ENCODE data around the gene PRELID3B. TPM values are rescaled to one million over a fixed set of nuclear protein-coding genes. Genes with fewer than 3 reads are reported as not detected.

PRELID3B gene
- total and polyA plus RNA-seq, 2 of the 8 experiments (the other 6 are each of a cell fraction or from before 2014, with no cell fraction given), result 8.1 to 50.5 TPM

DNA sequence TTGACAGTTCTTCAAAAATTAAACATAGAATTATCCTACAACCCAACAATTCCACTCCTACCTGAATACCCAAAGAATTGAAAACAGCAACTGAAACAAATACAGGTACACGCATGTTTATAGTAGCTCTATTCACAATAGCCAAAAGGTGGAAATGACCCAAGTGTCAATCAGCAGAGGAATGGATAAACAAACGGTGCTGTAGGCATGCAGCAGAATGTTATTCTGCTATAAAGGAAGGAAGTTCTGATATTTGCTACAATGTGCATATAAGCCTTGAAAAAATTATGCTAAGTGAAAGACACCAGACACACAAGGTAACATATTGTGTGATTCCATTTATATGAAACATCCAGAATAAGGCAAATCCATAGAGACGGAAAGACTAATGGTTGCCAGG, 38.5 kb upstream of the PRELID3B start:
- 0 out of 2 replicates have a peak, but pooled peaks cover 2% of the 10 kb centered on the region for H3K23me2 ChIP-seq (ENCODE audit: low read depth, low read length)
- no peak overlapping the region for H4K8ac ChIP-seq (ENCODE audit: extremely low read depth, insufficient read depth, low read length)
- no peak overlapping the region for H4K5ac ChIP-seq (ENCODE audit: insufficient read length, low read depth, low read length)
- no peaks in the 10 kb centered on the region for H3K79me2 ChIP-seq (ENCODE audit: control insufficient read depth in 1 of 2, insufficient read depth in 2 of 2, low read length in 2 of 2)
- no peak overlapping the region for H2BK12ac ChIP-seq (ENCODE audit: low read depth, low read length)
- FAIRE-seq, result no peak
- H2BK20ac ChIP-seq (ENCODE audit: low read length), result no peak overlapping the region
- no peaks in the 10 kb centered on the region for H3K9me3 ChIP-seq (ENCODE audit: insufficient read depth in 2 of 2, low read depth in 1 of 2, low read length in 1 of 2)
- H3K18ac ChIP-seq (ENCODE audit: extremely low read depth, low read length), result no peak overlapping the region
- H2BK15ac ChIP-seq (ENCODE audit: low read length), result no peak overlapping the region
- no peak for DNase-seq (ENCODE audit: low read depth in 1 of 2, low spot score in 2 of 2)
- no peaks in the 10 kb centered on the region for H4K20me1 ChIP-seq (replicated peaks in 1 of 2; ENCODE audit: control insufficient read depth in 1 of 2, insufficient read depth in 2 of 2, low read length in 2 of 2)
- H3K23ac ChIP-seq (ENCODE audit: insufficient read length), result no peak overlapping the region
- no peak overlapping the region for H3K4me3 ChIP-seq (ENCODE audit: extremely low read depth in 1 of 4, insufficient read depth in 2 of 4, low read depth in 3 of 4, low read length in 4 of 4)
- ChIA-PET CTCF (ENCODE audit: partially characterized antibody) (interaction anchor here (0.6 to 1.5 kb wide), 4 partner anchors 8 to 338 kb away, joined by 3 to 5 read pairs (median 3); no protein-coding TSS in a partner anchor), POLR2A (ENCODE audit: partially characterized antibody) (no interaction called here)
- H2AFZ ChIP-seq (ENCODE audit: low read length), result no peak overlapping the region
- H2BK5ac ChIP-seq (ENCODE audit: low read depth, low read length), result no peak overlapping the region
- H4K91ac ChIP-seq (replicated peaks; ENCODE audit: insufficient read length, low read length), result no peak overlapping the region
- H3K56ac ChIP-seq (replicated peaks; ENCODE audit: insufficient read length, low read depth, low read length), result no peak overlapping the region
- H3K4me2 ChIP-seq (ENCODE audit: insufficient read depth in 1 of 2, low read depth in 2 of 2, low read length in 2 of 2), result no peak overlapping the region
- H3K79me1 ChIP-seq (ENCODE audit: low read depth, low read length), result no peaks in the 10 kb centered on the region
- no peak overlapping the region for H2BK120ac ChIP-seq (replicated peaks; ENCODE audit: low read depth, low read length)
- H2AK5ac ChIP-seq (ENCODE audit: low read depth, low read length), result no peak overlapping the region
- no peak overlapping the region for H3K27ac ChIP-seq (ENCODE audit: low read depth, low read length)
- H3K4ac ChIP-seq (replicated peaks; ENCODE audit: insufficient read length, low read depth, low read length), result no peak overlapping the region
- no peaks in the 10 kb centered on the region for H3K36me3 ChIP-seq (ENCODE audit: control insufficient read depth in 2 of 4, insufficient read depth in 4 of 4, low read length in 3 of 4)
- 0 out of 7 replicates have a peak, but pooled peaks cover 0 to 2% (median 0%) of the 10 kb centered on the region in 4 experiments for H3K27me3 ChIP-seq (replicated peaks in 1 of 4; ENCODE audit: control insufficient read depth in 3 of 4, extremely low read depth in 1 of 4, insufficient read depth in 3 of 4, low read length in 3 of 4)
- no peak overlapping the region for H3K9ac ChIP-seq (replicated peaks in 1 of 4; ENCODE audit: extremely low read depth in 1 of 4, low read depth in 3 of 4, low read length in 3 of 4)
- no peak overlapping the region for H3K14ac ChIP-seq (ENCODE audit: insufficient read length)
- 81% methylated on average over 3 of the region's 3 CpGs; no CpG with 5 or more reads in 1 of the 2 experiments for WGBS, 2 experiments (ENCODE audit: extremely low coverage in 1 of 2, insufficient coverage in 1 of 2, insufficient read length in 1 of 2, insufficient replicate concordance in 2 of 2, low coverage in 1 of 2, low lambda C conversion rate in 2 of 2, missing lambda C conversion rate in 1 of 2)
- H3K4me1 ChIP-seq (replicated peaks in 1 of 4; ENCODE audit: control insufficient read depth in 3 of 4, insufficient read depth in 4 of 4, low read length in 3 of 4), result no peaks in the 10 kb centered on the region
- TF ChIP-seq CBX5 (IDR thresholded peaks at IDR 0.05; ENCODE audit: low read depth, low read length) (no peak), PHF8 (conservative IDR thresholded peaks at IDR 0.05; ENCODE audit: low read depth, low read length) (no peak), HDAC6 (IDR thresholded peaks at IDR 0.05; ENCODE audit: low read depth, low read length) (no peak), TAF7 (optimal IDR thresholded peaks at IDR 0.05; ENCODE audit: borderline replicate concordance, low read depth, low read length) (no peak), EZH2 (IDR thresholded peaks at IDR 0.05; ENCODE audit: low read depth, low read length, severe bottlenecking) (no peak), RAD21 (IDR thresholded peaks at IDR 0.05 in 1 of 2, conservative IDR thresholded peaks at IDR 0.05 in 1 of 2; ENCODE audit: low read depth in 2 of 2, low read length in 2 of 2) (no peak), JUN (IDR thresholded peaks at IDR 0.05; ENCODE audit: low read depth, low read length) (no peak), SP2 (IDR thresholded peaks at IDR 0.05; ENCODE audit: low read length) (no peak), RFX5 (IDR thresholded peaks at IDR 0.05; ENCODE audit: borderline replicate concordance, low read depth, low read length) (no peak)
- TF ChIP-seq, protein P1, sequence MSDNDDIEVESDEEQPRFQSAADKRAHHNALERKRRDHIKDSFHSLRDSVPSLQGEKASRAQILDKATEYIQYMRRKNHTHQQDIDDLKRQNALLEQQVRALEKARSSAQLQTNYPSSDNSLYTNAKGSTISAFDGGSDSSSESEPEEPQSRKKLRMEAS (IDR thresholded peaks at IDR 0.05), result no peak
- TF ChIP-seq, protein P2, sequence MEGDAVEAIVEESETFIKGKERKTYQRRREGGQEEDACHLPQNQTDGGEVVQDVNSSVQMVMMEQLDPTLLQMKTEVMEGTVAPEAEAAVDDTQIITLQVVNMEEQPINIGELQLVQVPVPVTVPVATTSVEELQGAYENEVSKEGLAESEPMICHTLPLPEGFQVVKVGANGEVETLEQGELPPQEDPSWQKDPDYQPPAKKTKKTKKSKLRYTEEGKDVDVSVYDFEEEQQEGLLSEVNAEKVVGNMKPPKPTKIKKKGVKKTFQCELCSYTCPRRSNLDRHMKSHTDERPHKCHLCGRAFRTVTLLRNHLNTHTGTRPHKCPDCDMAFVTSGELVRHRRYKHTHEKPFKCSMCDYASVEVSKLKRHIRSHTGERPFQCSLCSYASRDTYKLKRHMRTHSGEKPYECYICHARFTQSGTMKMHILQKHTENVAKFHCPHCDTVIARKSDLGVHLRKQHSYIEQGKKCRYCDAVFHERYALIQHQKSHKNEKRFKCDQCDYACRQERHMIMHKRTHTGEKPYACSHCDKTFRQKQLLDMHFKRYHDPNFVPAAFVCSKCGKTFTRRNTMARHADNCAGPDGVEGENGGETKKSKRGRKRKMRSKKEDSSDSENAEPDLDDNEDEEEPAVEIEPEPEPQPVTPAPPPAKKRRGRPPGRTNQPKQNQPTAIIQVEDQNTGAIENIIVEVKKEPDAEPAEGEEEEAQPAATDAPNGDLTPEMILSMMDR (IDR thresholded peaks at IDR 0.05; ENCODE audit: control extremely low read depth in 1 of 3, insufficient read depth in 1 of 3, low read depth in 1 of 3, low read length in 3 of 3), result no peak
